ENCODE results near the gene FGF14. TPM values are rescaled to one million over a fixed set of nuclear protein-coding genes. Genes with fewer than 3 reads are reported as not detected.

FGF14 gene
- total RNA-seq, 1 donor from 2014 or later, result 0.23 TPM

- no peak for TF ChIP-seq CTCF (IDR thresholded peaks at IDR 0.05; ENCODE audit: insufficient read depth, low read depth, low read length)
- H3K4me2 ChIP-seq (ENCODE audit: low read length), result no peak overlapping the region
Measured at GRCh38 chr13:101773062-101773461, 628.8 kb downstream of the FGF14 start.

GRCh38 chr13:101767131-101767530, 634.7 kb downstream of the FGF14 start:
- Histone ChIP-seq H3K9ac (ENCODE audit: low read length) (no peak overlapping the region), H3K36me3 (ENCODE audit: insufficient read depth, low read length) (no peaks in the 10 kb centered on the region), H3K79me2 (ENCODE audit: insufficient read depth, low read length) (no peaks in the 10 kb centered on the region), H3K4me2 (ENCODE audit: low read length) (no peak overlapping the region), H2AFZ (ENCODE audit: low read depth, low read length) (no peak overlapping the region), H3K27ac (ENCODE audit: low read depth, low read length) (no peak overlapping the region), H3K27me3 (ENCODE audit: insufficient read depth, low read length) (no peaks in the 10 kb centered on the region), H3K4me3 (ENCODE audit: insufficient read depth, low read depth, low read length) (no peak overlapping the region), H3K4me1 (ENCODE audit: insufficient read depth, low read length) (no peaks in the 10 kb centered on the region), H4K20me1 (ENCODE audit: insufficient read depth, low read length) (no peaks in the 10 kb centered on the region), H3K9me3 (ENCODE audit: insufficient read depth, low read depth, low read length) (no peaks in the 10 kb centered on the region)
- FAIRE-seq, result no peak
- TF ChIP-seq EZH2 (IDR thresholded peaks at IDR 0.05; ENCODE audit: insufficient read depth, low read length) (no peak), CTCF (IDR thresholded peaks at IDR 0.05; ENCODE audit: insufficient read depth, low read depth, low read length) (no peak)
- no peaks in the 10 kb centered on the region for H3K27me3 Mint-ChIP-seq (ENCODE audit: low read depth, unreplicated experiment)
- no peaks in the 10 kb centered on the region for H3K36me3 Mint-ChIP-seq (ENCODE audit: low read depth, unreplicated experiment)
- no peak for DNase-seq (ENCODE audit: low read depth)
- H3K9me3 Mint-ChIP-seq (ENCODE audit: unreplicated experiment), result peaks cover 6% of the 10 kb centered on the region
- H3K4me1 Mint-ChIP-seq (ENCODE audit: low read depth, unreplicated experiment), result peaks cover 9% of the 10 kb centered on the region
- no peak overlapping the region for H3K4me3 Mint-ChIP-seq (ENCODE audit: unreplicated experiment)
- no peak overlapping the region for H3K27ac Mint-ChIP-seq (ENCODE audit: unreplicated experiment)

More at GRCh38 chr13:101773062-101773461, 628.8 kb downstream of the FGF14 start:
- H3K9me3 ChIP-seq (ENCODE audit: insufficient read depth, low read depth, low read length), result no peaks in the 10 kb centered on the region
- H3K27me3 ChIP-seq (ENCODE audit: insufficient read depth, low read length), result peaks cover 2% of the 10 kb centered on the region
- H4K20me1 ChIP-seq (ENCODE audit: insufficient read depth, low read length), result no peaks in the 10 kb centered on the region
- Mint-ChIP-seq H3K4me1 (ENCODE audit: low read depth, unreplicated experiment) (peaks cover 3% of the 10 kb centered on the region), H3K36me3 (ENCODE audit: low read depth, unreplicated experiment) (no peaks in the 10 kb centered on the region), H3K9me3 (ENCODE audit: unreplicated experiment) (peaks cover 4% of the 10 kb centered on the region), H3K27ac (ENCODE audit: unreplicated experiment) (no peak overlapping the region), H3K4me3 (ENCODE audit: unreplicated experiment) (no peak overlapping the region), H3K27me3 (ENCODE audit: low read depth, unreplicated experiment) (peaks cover 3% of the 10 kb centered on the region)
- FAIRE-seq (no peak), DNase-seq (ENCODE audit: low read depth) (no peak)
- no peak overlapping the region for H3K27ac ChIP-seq (ENCODE audit: low read depth, low read length)
- no peaks in the 10 kb centered on the region for H3K36me3 ChIP-seq (ENCODE audit: insufficient read depth, low read length)
- H3K9ac ChIP-seq (ENCODE audit: low read length), result no peak overlapping the region
- no peak overlapping the region for H2AFZ ChIP-seq (ENCODE audit: low read depth, low read length)
- no peaks in the 10 kb centered on the region for H3K4me1 ChIP-seq (ENCODE audit: insufficient read depth, low read length)
- no peak overlapping the region for H3K4me3 ChIP-seq (ENCODE audit: insufficient read depth, low read depth, low read length)
- H3K79me2 ChIP-seq (ENCODE audit: insufficient read depth, low read length), result no peaks in the 10 kb centered on the region

- H3K9me3 Mint-ChIP-seq (ENCODE audit: unreplicated experiment), result peaks cover 2% of the 10 kb centered on the region
- no peaks in the 10 kb centered on the region for H3K27me3 Mint-ChIP-seq (ENCODE audit: low read depth, unreplicated experiment)
Measured at GRCh38 chr13:101763191-101763590, 638.7 kb downstream of the FGF14 start.

More at GRCh38 chr13:101763191-101763590, 638.7 kb downstream of the FGF14 start:
- H3K4me1 Mint-ChIP-seq (ENCODE audit: low read depth, unreplicated experiment), result peaks cover 14% of the 10 kb centered on the region
- FAIRE-seq (peak; percentile 20), DNase-seq (ENCODE audit: low read depth) (peak; percentile 1)
- Histone ChIP-seq H3K36me3 (ENCODE audit: insufficient read depth, low read length) (no peaks in the 10 kb centered on the region), H4K20me1 (ENCODE audit: insufficient read depth, low read length) (no peaks in the 10 kb centered on the region), H3K27me3 (ENCODE audit: insufficient read depth, low read length) (peaks cover 3% of the 10 kb centered on the region), H3K4me1 (ENCODE audit: insufficient read depth, low read length) (no peaks in the 10 kb centered on the region), H3K79me2 (ENCODE audit: insufficient read depth, low read length) (no peaks in the 10 kb centered on the region), H3K9me3 (ENCODE audit: insufficient read depth, low read depth, low read length) (no peaks in the 10 kb centered on the region), H3K4me3 (ENCODE audit: insufficient read depth, low read depth, low read length) (no peak overlapping the region), H3K27ac (ENCODE audit: low read depth, low read length) (no peak overlapping the region), H3K9ac (ENCODE audit: low read length) (no peak overlapping the region), H3K4me2 (ENCODE audit: low read length) (no peak overlapping the region), H2AFZ (ENCODE audit: low read depth, low read length) (no peak overlapping the region)
- H3K36me3 Mint-ChIP-seq (ENCODE audit: low read depth, unreplicated experiment), result no peaks in the 10 kb centered on the region
- TF ChIP-seq EZH2 (IDR thresholded peaks at IDR 0.05; ENCODE audit: insufficient read depth, low read length), result no peak
- TF ChIP-seq CTCF (IDR thresholded peaks at IDR 0.05; ENCODE audit: insufficient read depth, low read depth, low read length), result no peak
- peak overlapping the region; percentile 88 for H3K27ac Mint-ChIP-seq (ENCODE audit: unreplicated experiment)
- H3K4me3 Mint-ChIP-seq (ENCODE audit: unreplicated experiment), result no peak overlapping the region

Measured in astrocyte (in vitro differentiated cells and primary cell).